KMS-11 (cell line): ENCODE measurements around the gene APOBEC3B.
"Not testable (repeated sequence)": the region's sequence is repeated elsewhere in the genome, so short reads cannot be mapped to it uniquely, and the experiment has no call there.

Experiments used
- H2AFZ ChIP-seq: fragments of 200-600 bp; sonication (generic); 2 replicates; pipeline ENCODE4 v1.6.1; 2016; ENCODE audit warnings: antibody characterized with exemption, mixed run types, low read depth
- H3K27ac ChIP-seq: fragments of 200-600 bp; sonication (generic); 2 replicates; pipeline ENCODE4 v1.6.1; 2016; ENCODE audit warnings: mild to moderate bottlenecking, mixed run types
- H3K27me3 ChIP-seq: fragments of 200-600 bp; sonication (generic); 2 replicates; pipeline ENCODE4 v1.6.1; 2017; ENCODE audit warnings: mild to moderate bottlenecking, low read depth, mixed run types, moderate library complexity; ENCODE audit not compliant: insufficient read depth
- H3K36me3 ChIP-seq: fragments of 200-600 bp; sonication (generic); 2 replicates; pipeline ENCODE4 v1.6.1; 2017; ENCODE audit warnings: mild to moderate bottlenecking, mixed run types; ENCODE audit not compliant: insufficient read depth
- H3K4me1 ChIP-seq: fragments of 200-600 bp; sonication (generic); 2 replicates; pipeline ENCODE4 v1.6.1; 2016; ENCODE audit warnings: mild to moderate bottlenecking, low read depth, mixed run types; ENCODE audit not compliant: poor library complexity, severe bottlenecking
- H3K4me2 ChIP-seq: fragments of 200-600 bp; sonication (generic); 2 replicates; pipeline ENCODE4 v1.7.0; 2016; ENCODE audit warnings: mild to moderate bottlenecking, mixed run types
- H3K4me3 ChIP-seq: fragments of 200-600 bp; sonication (generic); IDR thresholded peaks from 2 replicates; pipeline ENCODE4 v1.6.1; 2017; ENCODE audit warnings: low read depth, low read length, mixed read lengths; ENCODE audit not compliant: insufficient read depth
- H3K79me2 ChIP-seq: fragments of 200-600 bp; sonication (generic); 2 replicates; pipeline ENCODE4 v1.6.1; 2016; ENCODE audit warnings: low read depth, mixed run types; ENCODE audit not compliant: insufficient read depth
- H3K9ac ChIP-seq: fragments of 200-600 bp; sonication (generic); 2 replicates; pipeline ENCODE4 v1.6.1; 2016; ENCODE audit warnings: mild to moderate bottlenecking, mixed run types
- H4K20me1 ChIP-seq: fragments of 200-600 bp; sonication (generic); 2 replicates; pipeline ENCODE4 v1.6.1; 2016; ENCODE audit warnings: mild to moderate bottlenecking, mixed run types; ENCODE audit not compliant: insufficient read depth
- CTCF ChIP-seq: fragments of 200-600 bp; sonication (generic); conservative IDR thresholded peaks from 2 replicates; pipeline ENCODE4 v1.6.1; 2017; ENCODE audit warnings: low read depth, mild to moderate bottlenecking, antibody characterized with exemption, low read length, moderate library complexity, mixed read lengths

Gene APOBEC3B

GRCh38 chr22:38943882-38944281 is 38.3 kb upstream of the APOBEC3B start:
- Histone ChIP-seq H3K36me3 (no peaks in the 10 kb centered on the region), H3K4me2 (no peak overlapping the region), H3K9ac (no peak overlapping the region), H2AFZ (no peak overlapping the region), H3K4me3 (no peak overlapping the region), H3K4me1 (peaks cover 18% of the 10 kb centered on the region), H3K79me2 (no peaks in the 10 kb centered on the region), H3K27ac (no peak overlapping the region), H4K20me1 (no peaks in the 10 kb centered on the region), H3K27me3 (peaks cover 69% of the 10 kb centered on the region)
- no peak for TF ChIP-seq CTCF

- Histone ChIP-seq H3K27me3 (peaks cover 71% of the 10 kb centered on the region), H3K36me3 (no peaks in the 10 kb centered on the region), H2AFZ (no peak overlapping the region)
These were observed 37.5 kb upstream of the APOBEC3B start for GRCh38 chr22:38944653-38945052.

GRCh38 chr22:38945706-38946338 is 36.3 kb upstream of the APOBEC3B start:
- H3K4me2 ChIP-seq, H3K4me3 ChIP-seq, H3K27ac ChIP-seq, H3K36me3 ChIP-seq, H2AFZ ChIP-seq, H3K9ac ChIP-seq, H4K20me1 ChIP-seq, H3K79me2 ChIP-seq: not testable (repeated sequence)
- peaks cover 16% of the 10 kb centered on the region for H3K4me1 ChIP-seq
- H3K27me3 ChIP-seq, result peaks cover 69% of the 10 kb centered on the region

More at GRCh38 chr22:38944653-38945052, 37.5 kb upstream of the APOBEC3B start:
- no peaks in the 10 kb centered on the region for H3K79me2 ChIP-seq
- H3K4me1 ChIP-seq, result peaks cover 18% of the 10 kb centered on the region
- no peak overlapping the region for H3K27ac ChIP-seq
- no peak overlapping the region for H3K4me3 ChIP-seq
- no peak overlapping the region for H3K4me2 ChIP-seq
- no peaks in the 10 kb centered on the region for H4K20me1 ChIP-seq
- TF ChIP-seq CTCF, result no peak
- no peak overlapping the region for H3K9ac ChIP-seq

GRCh38 chr22:38946771-38947170 is 35.4 kb upstream of the APOBEC3B start:
- Histone ChIP-seq H3K4me2 (no peak overlapping the region), H3K4me1 (peaks cover 6% of the 10 kb centered on the region), H3K79me2 (no peaks in the 10 kb centered on the region), H2AFZ (no peak overlapping the region), H3K27ac (no peak overlapping the region), H3K27me3 (peaks cover 69% of the 10 kb centered on the region), H3K36me3 (no peaks in the 10 kb centered on the region), H3K4me3 (no peak overlapping the region), H4K20me1 (no peaks in the 10 kb centered on the region), H3K9ac (no peak overlapping the region)
- no peak for TF ChIP-seq CTCF

GRCh38 chr22:38947321-38948140 is 34.6 kb upstream of the APOBEC3B start:
- H3K27me3 ChIP-seq, result peaks cover 62% of the 10 kb centered on the region
- no peak overlapping the region for H3K4me2 ChIP-seq
- no peak overlapping the region for H3K27ac ChIP-seq
- no peak overlapping the region for H3K4me3 ChIP-seq
- no peak for TF ChIP-seq CTCF
- H2AFZ ChIP-seq, result no peak overlapping the region
- no peak overlapping the region for H3K9ac ChIP-seq
- H3K36me3 ChIP-seq, result no peaks in the 10 kb centered on the region
- H3K4me1 ChIP-seq, result no peaks in the 10 kb centered on the region
- no peaks in the 10 kb centered on the region for H4K20me1 ChIP-seq
- H3K79me2 ChIP-seq, result no peaks in the 10 kb centered on the region
